SU-DHL-6 (cell line): ENCODE results near the gene RBFOX1.

Experiments
- H2AFZ ChIP-seq: fragments of 200-600 bp; sonication (generic); 2 replicates; pipeline ENCODE4 v1.6.1; 2014; ENCODE audit warnings: low read depth, mild to moderate bottlenecking, moderate library complexity, mixed read lengths, antibody characterized with exemption, low read length; ENCODE audit not compliant: severe bottlenecking
- H3F3A ChIP-seq: fragments of 200-600 bp; shearing (Covaris generic); 2 replicates; pipeline ENCODE4 v1.6.0; 2016; ENCODE audit warnings: antibody characterized with exemption, mild to moderate bottlenecking; ENCODE audit not compliant: insufficient read depth
- H3K27ac ChIP-seq: fragments of 200-600 bp; sonication (generic); 2 replicates; pipeline ENCODE4 v1.5.1; 2016; ENCODE audit warnings: low read depth, mild to moderate bottlenecking, low read length, moderate library complexity, mixed read lengths
- H3K27me3 ChIP-seq: fragments of 200-600 bp; sonication (generic), shearing (Covaris generic); 2 replicates; pipeline ENCODE4 v1.6.0; 2014; ENCODE audit warnings: mild to moderate bottlenecking, low read length
- H3K36me3 ChIP-seq: fragments of 200-600 bp; sonication (generic); 2 replicates; pipeline ENCODE4 v1.6.1; 2014; ENCODE audit warnings: mild to moderate bottlenecking, low read length, mixed read lengths
- H3K4me2 ChIP-seq: fragments of 300-600, 200-600 bp; shearing (Covaris generic), sonication (generic); 2 replicates; pipeline ENCODE4 v1.6.0; 2014; ENCODE audit warnings: low read length, low read depth, mild to moderate bottlenecking; ENCODE audit not compliant: poor library complexity, severe bottlenecking
- H3K4me3 ChIP-seq: fragments of 200-600 bp; sonication (generic); 2 replicates; pipeline ENCODE4 v1.5.1; 2014; ENCODE audit warnings: antibody characterized with exemption, low read length, mild to moderate bottlenecking, mixed read lengths; ENCODE audit not compliant: insufficient read depth, poor library complexity, severe bottlenecking
- H3K79me2 ChIP-seq: fragments of 200-600 bp; sonication (generic); 2 replicates; pipeline ENCODE4 v1.6.1; 2014; ENCODE audit warnings: mild to moderate bottlenecking, low read length, moderate library complexity; ENCODE audit not compliant: insufficient read depth
- H3K9ac ChIP-seq: fragments of 200-600 bp; sonication (generic); 2 replicates; pipeline ENCODE4 v1.7.0; 2014; ENCODE audit warnings: mild to moderate bottlenecking, low read length
- H3K9me2 ChIP-seq: fragments of 200-600 bp; sonication (generic); replicated peaks from 2 replicates; pipeline ENCODE4 v1.6.1; 2014; ENCODE audit warnings: low read length; ENCODE audit not compliant: insufficient read depth
- H3K9me3 ChIP-seq: fragments of 200-600 bp; sonication (generic); 2 replicates; pipeline ENCODE4 v1.6.1; 2014; ENCODE audit warnings: low read length, mixed read lengths; ENCODE audit not compliant: insufficient read depth
- H4K20me1 ChIP-seq: fragments of 200-600 bp; sonication (generic); 2 replicates; pipeline ENCODE4 v1.6.1; 2014; ENCODE audit warnings: low read depth, mild to moderate bottlenecking, antibody characterized with exemption, low read length, moderate library complexity, mixed read lengths
- EZH2phosphoT487 ChIP-seq: fragments of 200-600 bp; sonication (generic), shearing (Covaris generic); conservative IDR thresholded peaks from 2 replicates; pipeline ENCODE4 v1.6.1; 2018; ENCODE audit warnings: mild to moderate bottlenecking, antibody characterized with exemption, low read length, moderate library complexity, mixed read lengths
- TF ChIP-seq, protein P1 (sequence below): fragments of 200-600 bp; sonication (generic); IDR thresholded peaks from one replicate; pipeline ENCODE4 v1.5.1; 2017; ENCODE audit warnings: antibody characterized with exemption, mild to moderate bottlenecking, low read length, moderate library complexity; ENCODE audit not compliant: insufficient read depth, poor library complexity, severe bottlenecking

RBFOX1 gene

DNA sequence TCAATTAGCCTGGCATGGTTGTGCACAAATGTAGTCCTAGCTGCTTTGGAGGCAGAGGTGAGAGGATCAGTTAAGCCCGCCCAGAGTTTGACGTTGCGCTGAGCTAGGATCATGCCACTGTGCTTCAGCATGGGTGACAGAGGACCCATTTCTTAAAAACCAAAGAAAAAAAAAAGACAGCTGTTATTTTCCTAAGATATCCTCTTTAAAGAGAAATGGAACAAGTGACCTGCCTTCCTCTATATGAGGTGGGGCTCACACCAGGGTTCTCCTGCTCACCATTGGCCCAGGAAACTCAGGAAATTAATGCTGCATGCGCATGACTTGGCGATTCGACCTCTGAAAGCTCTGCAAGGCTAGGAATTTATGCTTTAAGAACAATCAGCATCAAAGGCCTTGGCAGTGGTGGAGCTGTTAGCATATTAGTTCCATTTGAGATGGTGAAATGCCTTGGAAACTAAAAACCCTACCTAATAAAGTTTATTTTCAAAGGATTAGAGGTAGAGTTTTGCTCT lies 108.3 kb downstream of the RBFOX1 start:
- Histone ChIP-seq H3K4me2 (no peak overlapping the region), H4K20me1 (no peaks in the 10 kb centered on the region), H3K27ac (no peak overlapping the region), H3K79me2 (no peaks in the 10 kb centered on the region), H3K36me3 (no peaks in the 10 kb centered on the region), H3K4me3 (no peak overlapping the region), H3K9me2 (no peaks in the 10 kb centered on the region), H2AFZ (no peak overlapping the region), H3F3A (no peaks in the 10 kb centered on the region), H3K27me3 (no peaks in the 10 kb centered on the region), H3K9ac (no peak overlapping the region), H3K9me3 (no peaks in the 10 kb centered on the region)
- TF ChIP-seq, protein P1, sequence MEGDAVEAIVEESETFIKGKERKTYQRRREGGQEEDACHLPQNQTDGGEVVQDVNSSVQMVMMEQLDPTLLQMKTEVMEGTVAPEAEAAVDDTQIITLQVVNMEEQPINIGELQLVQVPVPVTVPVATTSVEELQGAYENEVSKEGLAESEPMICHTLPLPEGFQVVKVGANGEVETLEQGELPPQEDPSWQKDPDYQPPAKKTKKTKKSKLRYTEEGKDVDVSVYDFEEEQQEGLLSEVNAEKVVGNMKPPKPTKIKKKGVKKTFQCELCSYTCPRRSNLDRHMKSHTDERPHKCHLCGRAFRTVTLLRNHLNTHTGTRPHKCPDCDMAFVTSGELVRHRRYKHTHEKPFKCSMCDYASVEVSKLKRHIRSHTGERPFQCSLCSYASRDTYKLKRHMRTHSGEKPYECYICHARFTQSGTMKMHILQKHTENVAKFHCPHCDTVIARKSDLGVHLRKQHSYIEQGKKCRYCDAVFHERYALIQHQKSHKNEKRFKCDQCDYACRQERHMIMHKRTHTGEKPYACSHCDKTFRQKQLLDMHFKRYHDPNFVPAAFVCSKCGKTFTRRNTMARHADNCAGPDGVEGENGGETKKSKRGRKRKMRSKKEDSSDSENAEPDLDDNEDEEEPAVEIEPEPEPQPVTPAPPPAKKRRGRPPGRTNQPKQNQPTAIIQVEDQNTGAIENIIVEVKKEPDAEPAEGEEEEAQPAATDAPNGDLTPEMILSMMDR, result no peak
- TF ChIP-seq EZH2phosphoT487, result no peak

DNA sequence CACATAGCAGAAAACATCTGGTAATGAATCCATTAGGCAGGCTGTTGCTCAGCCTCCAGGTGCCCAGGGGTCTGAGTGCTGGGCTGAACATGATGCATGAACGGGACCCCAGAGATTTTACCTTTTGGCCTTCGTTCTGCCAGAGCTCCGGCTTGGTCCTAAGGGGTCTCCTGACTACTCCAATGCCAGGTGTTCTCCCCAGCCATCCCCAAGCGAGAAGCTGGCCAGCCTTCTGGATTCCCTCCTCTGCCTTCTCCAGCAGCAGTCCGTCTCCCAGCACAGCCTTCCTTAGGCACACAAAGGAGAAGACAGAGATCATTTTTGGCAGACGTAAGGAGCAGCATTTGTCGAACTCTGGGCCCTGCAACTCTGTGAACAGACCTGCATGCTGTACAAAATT lies 109.4 kb downstream of the RBFOX1 start:
- no peak for TF ChIP-seq EZH2phosphoT487
- TF ChIP-seq, protein P1, result no peak

DNA sequence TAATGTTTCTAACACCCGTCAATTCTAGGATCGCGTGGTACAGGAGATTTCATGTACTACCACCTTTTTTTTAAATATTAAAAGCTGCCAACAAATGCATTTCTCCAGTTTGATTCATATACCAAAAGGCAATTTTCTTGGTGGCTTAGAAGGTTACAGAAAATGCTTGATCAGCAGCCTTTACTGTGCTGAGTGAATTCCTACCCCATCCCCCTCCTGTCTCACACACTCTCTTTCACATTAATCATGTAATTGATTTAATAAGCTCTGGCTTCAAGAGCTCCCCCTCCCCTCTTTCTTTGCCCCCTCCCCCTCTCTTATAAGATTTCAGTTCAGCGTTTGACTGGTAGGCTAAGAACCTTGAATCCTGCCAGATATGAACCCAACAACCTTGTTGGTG lies 110.5 kb downstream of the RBFOX1 start:
- TF ChIP-seq EZH2phosphoT487, result no peak
- TF ChIP-seq, protein P1, result no peak
- H3K27me3 ChIP-seq, result no peaks in the 10 kb centered on the region
- H3F3A ChIP-seq, result no peaks in the 10 kb centered on the region
- no peaks in the 10 kb centered on the region for H3K9me2 ChIP-seq
- H2AFZ ChIP-seq, result no peak overlapping the region
- no peak overlapping the region for H3K9ac ChIP-seq
- H3K36me3 ChIP-seq, result no peaks in the 10 kb centered on the region
- H3K9me3 ChIP-seq, result no peaks in the 10 kb centered on the region
- H3K4me2 ChIP-seq, result no peak overlapping the region
- H4K20me1 ChIP-seq, result no peaks in the 10 kb centered on the region
- H3K27ac ChIP-seq, result no peak overlapping the region
- H3K79me2 ChIP-seq, result no peaks in the 10 kb centered on the region
- no peak overlapping the region for H3K4me3 ChIP-seq

More for the DNA sequence above, 109.4 kb downstream of the RBFOX1 start:
- Histone ChIP-seq H3K4me3 (no peak overlapping the region), H3K9ac (no peak overlapping the region), H3K9me3 (no peaks in the 10 kb centered on the region), H3K27me3 (no peaks in the 10 kb centered on the region), H3K27ac (no peak overlapping the region), H2AFZ (no peak overlapping the region), H4K20me1 (no peaks in the 10 kb centered on the region), H3K4me2 (no peak overlapping the region), H3F3A (no peaks in the 10 kb centered on the region), H3K79me2 (no peaks in the 10 kb centered on the region), H3K36me3 (no peaks in the 10 kb centered on the region), H3K9me2 (no peaks in the 10 kb centered on the region)
